ENCODE measurements around the gene UTS2B. TPM values are rescaled to one million over a fixed set of nuclear protein-coding genes. Genes with fewer than 3 reads are reported as not detected.

The UTS2B gene
- total RNA-seq, 2 experiments from 2014 or later, result not detected

GRCh38 chr3:191340351-191340750, 10.0 kb upstream of the UTS2B start:
- Mint-ChIP-seq H3K27ac (no peak overlapping the region), H3K9me3 (no peaks in the 10 kb centered on the region), H3K36me3 (ENCODE audit: low read depth) (no peaks in the 10 kb centered on the region), H3K27me3 (no peaks in the 10 kb centered on the region), H3K4me3 (no peak overlapping the region), H3K4me1 (ENCODE audit: low read depth) (peaks cover 27% of the 10 kb centered on the region)
- no peak for ATAC-seq (ENCODE audit: poor library complexity)
- H3K4me3 ChIP-seq (ENCODE audit: low read length), result no peak overlapping the region
- ChIA-PET CTCF (no interaction called here), POLR2A (interaction anchor here (0.6 kb wide), 2 partner anchors 8 to 25 kb away, joined by 3 read pairs; no protein-coding TSS in a partner anchor)
- no peaks in the 10 kb centered on the region for H3K27me3 ChIP-seq (ENCODE audit: control insufficient read depth in 1 of 2, insufficient read depth in 2 of 2, low read length in 2 of 2)
- intact Hi-C loops (cut with DNase I, micrococcal nuclease), result no loop called here
- no peak overlapping the region for H3K27ac ChIP-seq (ENCODE audit: low read depth in 1 of 2, low read length in 2 of 2)
- TF ChIP-seq CTCF (IDR thresholded peaks at IDR 0.05), result no peak
- no peaks in the 10 kb centered on the region for H3K9me3 ChIP-seq (ENCODE audit: control insufficient read depth in 1 of 2, insufficient read depth in 1 of 2, low read length in 2 of 2)
- no peak for DNase-seq
- H3K36me3 ChIP-seq (ENCODE audit: insufficient read depth, low read length), result no peaks in the 10 kb centered on the region
- no peaks in the 10 kb centered on the region for H3K4me1 ChIP-seq (ENCODE audit: insufficient read depth, low read length)

DNA sequence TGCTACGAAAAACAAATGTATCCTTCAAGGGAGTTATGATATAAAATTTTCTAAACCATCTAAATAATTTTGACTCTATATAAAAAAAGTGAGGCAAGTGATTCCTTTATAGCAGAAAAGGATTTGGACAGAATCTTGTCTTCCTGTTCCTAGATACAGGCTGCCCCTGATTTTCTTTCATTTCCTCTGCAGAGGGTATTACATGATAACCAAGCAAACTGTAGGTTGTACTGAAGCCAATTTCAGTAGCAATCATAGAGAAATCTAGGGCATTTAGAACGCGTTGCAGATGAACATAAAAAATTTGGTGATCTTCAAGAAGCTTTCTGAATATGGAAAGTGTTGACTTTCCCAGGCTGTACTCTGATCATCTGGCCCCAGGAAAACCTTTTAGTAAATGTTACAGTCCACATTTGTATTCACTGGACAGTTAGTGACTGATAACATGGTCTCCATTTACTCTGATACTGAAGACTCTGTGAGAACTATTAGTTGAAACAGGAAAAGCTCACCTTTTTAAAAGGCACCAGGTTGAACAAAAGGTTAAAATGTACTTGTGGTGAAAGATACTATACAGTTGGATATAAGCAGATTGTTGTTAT, 9.1 kb upstream of the UTS2B start:
- H3K4me1 ChIP-seq (ENCODE audit: insufficient read depth, low read length), result no peaks in the 10 kb centered on the region
- ATAC-seq (ENCODE audit: poor library complexity), result no peak
- ChIA-PET POLR2A (no interaction called here), CTCF (no interaction called here)
- H3K27ac ChIP-seq (ENCODE audit: low read depth in 1 of 2, low read length in 2 of 2), result no peak overlapping the region
- no peak for TF ChIP-seq CTCF (IDR thresholded peaks at IDR 0.05)
- no peaks in the 10 kb centered on the region for H3K27me3 Mint-ChIP-seq
- no peaks in the 10 kb centered on the region for H3K27me3 ChIP-seq (ENCODE audit: control insufficient read depth in 1 of 2, insufficient read depth in 2 of 2, low read length in 2 of 2)
- H3K4me3 ChIP-seq (ENCODE audit: low read length), result no peak overlapping the region
- intact Hi-C loops (cut with DNase I, micrococcal nuclease), result no loop called here
- H3K36me3 ChIP-seq (ENCODE audit: insufficient read depth, low read length), result no peaks in the 10 kb centered on the region
- no peak overlapping the region for H3K27ac Mint-ChIP-seq
- peaks cover 34% of the 10 kb centered on the region for H3K4me1 Mint-ChIP-seq (ENCODE audit: low read depth)
- H3K9me3 ChIP-seq (ENCODE audit: control insufficient read depth in 1 of 2, insufficient read depth in 1 of 2, low read length in 2 of 2), result no peaks in the 10 kb centered on the region
- H3K36me3 Mint-ChIP-seq (ENCODE audit: low read depth), result no peaks in the 10 kb centered on the region
- H3K4me3 Mint-ChIP-seq, result no peak overlapping the region
- no peaks in the 10 kb centered on the region for H3K9me3 Mint-ChIP-seq
- no peak for DNase-seq

- no peaks in the 10 kb centered on the region for H3K27me3 ChIP-seq (ENCODE audit: control insufficient read depth in 1 of 2, insufficient read depth in 2 of 2, low read length in 2 of 2)
- no peak overlapping the region for H3K27ac Mint-ChIP-seq
- POLR2A ChIA-PET, result no interaction called here
- H3K9me3 ChIP-seq (ENCODE audit: control insufficient read depth in 1 of 2, insufficient read depth in 1 of 2, low read length in 2 of 2), result no peaks in the 10 kb centered on the region
- TF ChIP-seq CTCF (IDR thresholded peaks at IDR 0.05), result no peak
- H3K36me3 Mint-ChIP-seq (ENCODE audit: low read depth), result no peaks in the 10 kb centered on the region
- ATAC-seq (ENCODE audit: poor library complexity), result no peak
- H3K4me3 ChIP-seq (ENCODE audit: low read length), result no peak overlapping the region
- no peak for DNase-seq
- H3K36me3 ChIP-seq (ENCODE audit: insufficient read depth, low read length), result no peaks in the 10 kb centered on the region
- H3K4me3 Mint-ChIP-seq, result no peak overlapping the region
- CTCF ChIA-PET, result no interaction called here
- intact Hi-C loops (cut with DNase I, micrococcal nuclease), result no loop called here
- H3K27me3 Mint-ChIP-seq, result no peaks in the 10 kb centered on the region
- H3K4me1 ChIP-seq (ENCODE audit: insufficient read depth, low read length), result no peaks in the 10 kb centered on the region
- peaks cover 39% of the 10 kb centered on the region for H3K4me1 Mint-ChIP-seq (ENCODE audit: low read depth)
- no peaks in the 10 kb centered on the region for H3K9me3 Mint-ChIP-seq
- no peak overlapping the region for H3K27ac ChIP-seq (ENCODE audit: low read depth in 1 of 2, low read length in 2 of 2)
Measured at GRCh38 chr3:191338177-191338488, 7.8 kb upstream of the UTS2B start.

All from CD4-positive, alpha-beta T cell (primary cell).